Body of pancreas (tissue), 4 donors: ENCODE data around the gene CCDC68. TPM values are rescaled to one million over a fixed set of nuclear protein-coding genes. Genes with fewer than 3 reads are reported as not detected.

Experiments used
- ATAC-seq: fragments of 150-250 bp; one replicate; pipeline ENCODE4 v1.9.1; 2016
- DNase-seq, 4 donors: peaks; one replicate each; pipeline ENCODE4 v3.0.0-alpha.2; 2019
- H3K27ac ChIP-seq, 4 donors: fragments of 200-600 bp; sonication (generic); 1 replicate in 3 of 4; 2 replicates in 1 of 4; pipeline versions ENCODE4 v1.5.1 to v1.6.1; 2016 to 2019; ENCODE audit warnings: mild to moderate bottlenecking in 1 of 4, mixed read lengths in 1 of 4, moderate library complexity in 1 of 4
- H3K27me3 ChIP-seq, 2 donors: fragments of 200-600 bp; sonication (generic); one replicate each; pipeline ENCODE4 v1.6.0; 2016; ENCODE audit warnings: mild to moderate bottlenecking in 1 of 2
- H3K36me3 ChIP-seq, 2 donors: fragments of 200-600 bp; sonication (generic); replicated peaks in 1 of 2; 2 replicates each; pipeline ENCODE4 v1.5.1; 2016; ENCODE audit warnings: low read depth in 2 of 2; ENCODE audit not compliant: insufficient read depth in 1 of 2
- H3K4me1 ChIP-seq: fragments of 200-600 bp; sonication (generic); one replicate; pipeline ENCODE4 v1.6.0; 2016
- H3K4me3 ChIP-seq, 2 donors: fragments of 200-600 bp; sonication (generic); 1 replicate in 1 of 2; 2 replicates in 1 of 2; pipeline ENCODE4 v1.5.1; 2016 to 2019
- H3K9me3 ChIP-seq, 3 donors: fragments of 200-600 bp; sonication (generic); 1 replicate in 2 of 3; 2 replicates in 1 of 3; pipeline ENCODE4 v1.5.1; 2016
- CTCF ChIP-seq, 7 experiments: fragments of 450-650 bp in 4 of 7; fragments of 200-600 bp in 3 of 7; sonication (generic) in 3 of 7; IDR thresholded peaks; one replicate each; pipeline ENCODE4 v1.5.1; 2016 to 2019; ENCODE audit warnings: antibody characterized with exemption in 7 of 7
- POLR2A ChIP-seq, 3 donors: fragments of 450-650 bp; IDR thresholded peaks; one replicate each; pipeline ENCODE4 v1.6.1; 2016; ENCODE audit warnings: antibody characterized with exemption in 3 of 3, mild to moderate bottlenecking in 2 of 3
- WGBS, 2 donors: methylation state at CpG; one replicate each; pipeline ENCODE4 v1.1.5; 2017; 5-methylcytosine and 5-hydroxymethylcytosine counted together
- intact Hi-C: fragments of 100-400 bp; cut with DNase I; formaldehyde crosslinking; loops from one replicate; pipeline ENCODE4 v1.15.1; 2023
- total RNA-seq, 2 donors: library from RNA; depleted of rRNA; stranded (reverse); fragments of >200 nt; gene quantifications; one replicate each; pipeline ENCODE4 v1.1.0, GENCODE V29; 2016

CCDC68 gene, protein sequence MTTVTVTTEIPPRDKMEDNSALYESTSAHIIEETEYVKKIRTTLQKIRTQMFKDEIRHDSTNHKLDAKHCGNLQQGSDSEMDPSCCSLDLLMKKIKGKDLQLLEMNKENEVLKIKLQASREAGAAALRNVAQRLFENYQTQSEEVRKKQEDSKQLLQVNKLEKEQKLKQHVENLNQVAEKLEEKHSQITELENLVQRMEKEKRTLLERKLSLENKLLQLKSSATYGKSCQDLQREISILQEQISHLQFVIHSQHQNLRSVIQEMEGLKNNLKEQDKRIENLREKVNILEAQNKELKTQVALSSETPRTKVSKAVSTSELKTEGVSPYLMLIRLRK
- 10 to 100 TPM in 1 of 2 donors, 1 to 10 TPM in 1; 5.3 to 13.0 TPM for total RNA-seq

DNA sequence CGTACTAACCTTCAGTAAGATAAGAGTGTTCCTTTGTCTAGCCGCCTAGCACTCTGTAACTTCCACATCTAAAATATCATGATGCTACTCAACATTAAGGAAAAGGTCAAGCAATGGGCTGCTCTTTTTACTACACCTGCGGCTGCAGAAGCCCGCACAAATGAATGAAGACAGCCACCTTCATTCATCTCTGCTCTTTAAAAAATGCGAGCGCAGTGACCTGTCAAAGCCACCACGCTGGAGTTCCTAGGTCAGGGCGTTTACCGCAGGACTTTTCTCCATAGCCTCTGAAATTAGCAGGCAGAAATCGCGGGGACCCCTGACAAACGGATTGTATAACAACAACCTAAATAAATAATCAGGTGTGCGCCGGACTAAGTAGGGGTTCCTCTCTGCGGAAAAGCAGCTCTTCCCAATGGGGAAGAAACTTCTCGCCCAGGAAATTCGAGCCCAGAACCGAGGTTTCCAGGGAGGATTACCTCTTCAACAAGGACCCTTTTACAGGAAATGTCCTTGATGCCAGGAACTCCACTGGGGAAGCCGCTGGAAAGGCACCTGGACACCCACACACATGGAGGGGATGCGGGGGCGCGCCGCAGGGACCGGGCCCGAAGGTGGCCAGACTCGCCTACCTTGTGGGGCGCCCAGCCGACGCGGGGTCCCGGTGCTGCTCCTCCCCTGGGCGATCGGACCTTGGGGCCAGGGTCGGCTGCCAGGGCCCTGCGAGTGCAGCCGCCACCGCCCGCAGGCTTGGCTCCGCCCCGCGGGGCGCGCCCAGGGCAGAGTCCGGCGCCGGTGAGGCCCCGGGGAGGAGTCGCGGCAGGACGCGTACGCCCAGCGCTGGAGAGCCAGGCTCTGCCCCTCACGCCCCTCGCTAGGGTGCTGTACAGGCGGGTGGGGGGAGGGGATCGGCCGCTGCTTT lies at the start of gene CCDC68:
CCDC68 (minus strand) TSS at position 758 of the 922 bp plus-strand sequence. CDS start 16,670 bp downstream, outside the sequence.
- H3K4me1 ChIP-seq = peaks cover 22% of the 10 kb centered on the region
- intact Hi-C loops = loop anchor here (10.0 kb wide), 1 partner anchor 284 kb away; no protein-coding TSS in a partner anchor
- TF ChIP-seq POLR2A (IDR thresholded peaks at IDR 0.05) = peak in 2 of 3 donors; percentile 35 to 47
- TF ChIP-seq CTCF (IDR thresholded peaks at IDR 0.05) = no peak
- peak within 1 kb of the TSS; percentile 52 to 74 (median 68) for H3K27ac ChIP-seq
- H3K27me3 ChIP-seq = no peaks in the 10 kb centered on the region
- peak; percentile 98 for ATAC-seq
- peak within 1 kb of the TSS; percentile 20 to 40 for H3K4me3 ChIP-seq
- H3K9me3 ChIP-seq = no peaks in the 10 kb centered on the region
- peak; percentile 75 to 86 (median 78) for DNase-seq
- 3 to 7% methylated on average over 35 to 53 of the region's 58 CpGs for WGBS, 2 donors
- H3K36me3 ChIP-seq = no peaks in the 10 kb centered on the region

GRCh38 chr18:55007602-55008001 lies 48.3 kb upstream of the CCDC68 start:
- DNase-seq (no peak), ATAC-seq (no peak)
- no peaks in the 10 kb centered on the region for H3K27me3 ChIP-seq
- no peaks in the 10 kb centered on the region for H3K4me1 ChIP-seq
- no peak overlapping the region for H3K4me3 ChIP-seq
- 32 to 43% methylated on average over 4 of the region's 4 CpGs for WGBS, 2 donors
- no peaks in the 10 kb centered on the region for H3K36me3 ChIP-seq
- no peak overlapping the region for H3K27ac ChIP-seq
- intact Hi-C loops = no loop called here
- TF ChIP-seq CTCF (IDR thresholded peaks at IDR 0.05) (no peak), POLR2A (IDR thresholded peaks at IDR 0.05) (no peak)
- no peaks in the 10 kb centered on the region for H3K9me3 ChIP-seq

GRCh38 chr18:55003695-55004094 lies 44.4 kb upstream of the CCDC68 start:
- 81 to 83% methylated on average over 5 of the region's 5 CpGs for WGBS, 2 donors
- DNase-seq (no peak), ATAC-seq (no peak)
- no peaks in the 10 kb centered on the region for H3K27me3 ChIP-seq
- intact Hi-C loops = no loop called here
- no peak overlapping the region for H3K4me3 ChIP-seq
- TF ChIP-seq CTCF (IDR thresholded peaks at IDR 0.05) (no peak), POLR2A (IDR thresholded peaks at IDR 0.05) (no peak)
- no peaks in the 10 kb centered on the region for H3K9me3 ChIP-seq
- H3K36me3 ChIP-seq = no peaks in the 10 kb centered on the region
- no peaks in the 10 kb centered on the region for H3K4me1 ChIP-seq
- H3K27ac ChIP-seq = no peak overlapping the region

DNA sequence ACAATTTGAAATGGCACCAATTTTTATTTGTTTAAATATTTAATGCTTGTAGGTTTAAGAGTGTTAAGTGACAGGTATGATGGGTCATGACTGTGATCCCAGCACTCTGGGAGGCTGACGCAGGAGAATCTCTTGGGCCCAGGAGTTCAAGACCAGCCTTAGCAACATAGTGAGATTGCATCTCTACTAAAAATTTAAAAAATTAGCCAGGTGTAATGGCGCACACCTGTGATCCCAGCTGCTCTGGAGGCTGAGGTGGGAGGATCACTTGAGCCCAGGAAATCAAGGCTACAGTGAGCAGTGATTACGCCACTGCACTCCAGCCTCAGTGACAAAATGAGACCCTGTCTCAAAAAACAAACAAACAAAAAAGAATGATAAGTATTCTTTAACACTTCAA lies 43.0 kb upstream of the CCDC68 start:
- no peak for TF ChIP-seq CTCF (IDR thresholded peaks at IDR 0.05)
- no peak for TF ChIP-seq POLR2A (IDR thresholded peaks at IDR 0.05)
- intact Hi-C loops = no loop called here
- H3K4me3 ChIP-seq = no peak overlapping the region
- 84 to 87% methylated on average over 3 of the region's 3 CpGs for WGBS, 2 donors
- H3K27ac ChIP-seq = no peak overlapping the region
- no peaks in the 10 kb centered on the region for H3K4me1 ChIP-seq
- no peaks in the 10 kb centered on the region for H3K36me3 ChIP-seq
- ATAC-seq = no peak
- no peaks in the 10 kb centered on the region for H3K27me3 ChIP-seq
- H3K9me3 ChIP-seq = no peaks in the 10 kb centered on the region
- DNase-seq = no peak
